BE2C (cell line): ENCODE measurements around the gene CEP85L.

Source experiments
- DNase-seq: peaks from one replicate; pipeline ENCODE4 v3.0.0-alpha.2; 2020
- H3K27me3 ChIP-seq: fragments of 250-450 bp; sonication (Bioruptor Pico); 2 replicates; pipeline ENCODE4 v1.5.1; 2020; ENCODE audit warnings: mild to moderate bottlenecking
- H3K36me3 ChIP-seq: fragments of 250-450 bp; sonication (Bioruptor Pico); 2 replicates; pipeline ENCODE4 v1.5.1; 2020; ENCODE audit warnings: mild to moderate bottlenecking
- H3K4me1 ChIP-seq: fragments of 250-450 bp; sonication (Bioruptor Pico); 2 replicates; pipeline ENCODE4 v1.5.1; 2020
- H3K4me3 ChIP-seq: 2 replicates; pipeline ENCODE4 v1.5.1; 2011; ENCODE audit warnings: low read depth, low read length
- H3K9me3 ChIP-seq: fragments of 250-450 bp; sonication (Bioruptor Pico); 2 replicates; pipeline ENCODE4 v1.5.1; 2020
- TF ChIP-seq, protein P1 (sequence below): IDR thresholded peaks from 2 replicates; pipeline ENCODE4 v1.5.1; 2012; ENCODE audit warnings: mild to moderate bottlenecking, low read depth, low read length

The CEP85L gene

DNA sequence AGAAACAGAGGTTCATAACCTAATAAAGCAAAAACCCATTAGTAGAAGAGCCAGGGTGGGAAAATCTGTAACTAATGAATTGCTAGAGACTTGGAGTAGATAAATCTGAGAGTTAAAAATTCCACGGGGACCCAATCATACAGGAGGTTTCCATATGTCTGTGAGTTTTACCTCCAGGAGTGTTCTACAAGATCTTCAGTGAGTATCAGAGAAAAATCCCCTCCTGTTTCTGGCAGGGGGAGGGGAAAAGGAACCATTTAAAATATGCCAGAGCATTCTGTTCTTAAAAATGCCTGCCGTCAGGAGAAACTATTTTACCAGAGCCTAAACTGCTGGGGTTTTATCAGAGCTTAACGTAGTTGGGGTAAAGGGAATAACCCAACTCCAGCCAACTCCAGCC lies 157.3 kb downstream of the CEP85L start:
- Histone ChIP-seq H3K9me3 (no peaks in the 10 kb centered on the region), H3K36me3 (peaks cover 4% of the 10 kb centered on the region), H3K4me1 (peaks cover 8% of the 10 kb centered on the region; the same call in 1 of the 2 replicates), H3K27me3 (no peaks in the 10 kb centered on the region), H3K4me3 (no peak overlapping the region)
- DNase-seq, result no peak
- TF ChIP-seq, protein P1, sequence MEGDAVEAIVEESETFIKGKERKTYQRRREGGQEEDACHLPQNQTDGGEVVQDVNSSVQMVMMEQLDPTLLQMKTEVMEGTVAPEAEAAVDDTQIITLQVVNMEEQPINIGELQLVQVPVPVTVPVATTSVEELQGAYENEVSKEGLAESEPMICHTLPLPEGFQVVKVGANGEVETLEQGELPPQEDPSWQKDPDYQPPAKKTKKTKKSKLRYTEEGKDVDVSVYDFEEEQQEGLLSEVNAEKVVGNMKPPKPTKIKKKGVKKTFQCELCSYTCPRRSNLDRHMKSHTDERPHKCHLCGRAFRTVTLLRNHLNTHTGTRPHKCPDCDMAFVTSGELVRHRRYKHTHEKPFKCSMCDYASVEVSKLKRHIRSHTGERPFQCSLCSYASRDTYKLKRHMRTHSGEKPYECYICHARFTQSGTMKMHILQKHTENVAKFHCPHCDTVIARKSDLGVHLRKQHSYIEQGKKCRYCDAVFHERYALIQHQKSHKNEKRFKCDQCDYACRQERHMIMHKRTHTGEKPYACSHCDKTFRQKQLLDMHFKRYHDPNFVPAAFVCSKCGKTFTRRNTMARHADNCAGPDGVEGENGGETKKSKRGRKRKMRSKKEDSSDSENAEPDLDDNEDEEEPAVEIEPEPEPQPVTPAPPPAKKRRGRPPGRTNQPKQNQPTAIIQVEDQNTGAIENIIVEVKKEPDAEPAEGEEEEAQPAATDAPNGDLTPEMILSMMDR, result no peak

DNA sequence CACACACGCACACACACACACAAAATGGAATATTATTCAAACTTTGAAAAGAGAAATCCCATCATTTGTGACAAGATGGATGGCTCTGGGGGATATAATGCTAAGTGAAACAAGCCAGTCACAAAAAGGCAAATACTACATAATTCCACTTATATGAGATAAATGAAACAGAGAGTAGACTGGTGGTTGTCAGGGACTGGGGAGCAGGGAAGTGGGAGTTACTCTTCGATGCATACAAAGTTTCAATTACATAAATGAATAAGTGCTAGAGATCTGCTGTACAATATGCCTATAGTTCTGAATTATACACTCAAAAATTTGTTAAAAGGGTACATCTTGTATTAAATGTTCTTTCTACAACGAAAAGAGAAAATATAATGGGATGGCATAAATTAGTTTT lies 161.4 kb downstream of the CEP85L start:
- Histone ChIP-seq H3K27me3 (no peaks in the 10 kb centered on the region), H3K36me3 (no peaks in the 10 kb centered on the region; the same call in none of the 2 replicates), H3K4me3 (no peak overlapping the region), H3K4me1 (peaks cover 8% of the 10 kb centered on the region; the same call in 1 of the 2 replicates), H3K9me3 (no peaks in the 10 kb centered on the region)
- TF ChIP-seq, protein P1, result no peak
- no peak for DNase-seq

DNA sequence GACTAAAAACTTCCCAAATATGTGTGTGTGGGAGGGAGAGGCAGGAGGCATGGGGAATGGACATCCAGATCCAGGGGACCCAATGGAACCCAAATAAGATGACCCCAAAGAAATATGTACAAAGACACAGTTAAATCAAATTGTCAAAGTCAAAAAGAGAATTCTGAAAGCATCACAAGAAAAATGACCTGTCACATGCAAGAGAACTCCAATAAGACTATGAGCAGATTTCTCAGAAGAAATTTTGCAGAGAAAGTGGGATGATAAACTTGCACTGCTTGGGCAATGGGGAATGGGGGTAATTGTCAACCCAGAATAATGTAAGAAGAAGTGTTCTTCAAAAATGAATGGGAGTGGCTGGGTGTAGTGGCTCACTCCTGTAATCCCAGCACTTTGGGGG lies 162.8 kb downstream of the CEP85L start:
- H3K4me3 ChIP-seq, result no peak overlapping the region
- H3K4me1 ChIP-seq, result no peaks in the 10 kb centered on the region
- DNase-seq, result no peak
- H3K27me3 ChIP-seq, result no peaks in the 10 kb centered on the region; the same call in 1 of the 2 replicates
- TF ChIP-seq, protein P1, result no peak
- H3K9me3 ChIP-seq, result no peaks in the 10 kb centered on the region
- H3K36me3 ChIP-seq, result no peaks in the 10 kb centered on the region; the same call in none of the 2 replicates

DNA sequence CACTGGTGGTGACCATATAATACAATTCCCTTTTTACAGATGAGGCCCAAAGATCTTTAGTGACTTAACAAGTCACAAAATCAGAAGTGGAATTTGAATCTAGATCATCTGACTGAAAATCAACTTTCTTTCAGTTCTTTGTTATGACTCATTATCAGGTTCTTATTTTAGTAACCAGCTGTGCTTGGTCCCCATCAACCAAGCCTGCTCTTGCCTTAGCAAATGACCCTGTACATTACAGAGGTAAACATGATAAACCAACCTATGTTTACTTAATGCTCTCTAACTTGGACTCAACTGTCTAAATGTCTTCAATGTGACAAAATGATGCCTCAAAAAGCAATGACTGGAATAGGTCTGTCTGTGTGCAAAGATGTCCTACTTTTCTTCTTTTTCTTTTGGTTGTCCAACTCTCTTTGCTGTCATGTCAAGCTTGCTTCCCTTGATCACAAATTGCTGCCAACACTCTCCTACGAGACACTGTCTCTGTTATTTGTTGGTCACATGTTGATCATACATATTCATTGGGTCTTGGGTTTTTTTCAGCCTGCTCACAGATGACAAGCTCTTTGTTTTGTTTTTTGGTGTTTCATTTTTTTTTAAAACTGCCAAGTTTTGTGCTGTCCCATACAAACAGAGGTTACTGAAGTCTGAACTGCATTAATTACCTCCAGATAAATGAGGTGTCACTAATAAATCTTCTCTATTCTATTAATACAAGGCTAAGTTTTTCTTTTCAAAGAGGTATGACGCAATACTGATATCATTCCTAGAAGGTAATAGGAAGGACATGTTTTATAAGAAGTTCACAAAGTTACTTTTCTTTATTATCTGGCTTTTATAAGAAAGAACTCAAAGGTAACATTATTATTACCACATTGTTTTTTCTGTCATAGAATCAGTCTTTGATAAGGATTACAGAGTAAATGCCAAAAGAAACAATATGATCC lies 165.5 kb downstream of the CEP85L start:
- H3K9me3 ChIP-seq, result no peaks in the 10 kb centered on the region
- peaks cover 9% of the 10 kb centered on the region for H3K36me3 ChIP-seq
- no peak for DNase-seq
- TF ChIP-seq, protein P1, result no peak
- H3K4me3 ChIP-seq, result no peak overlapping the region
- no peaks in the 10 kb centered on the region; the same call in 1 of the 2 replicates for H3K27me3 ChIP-seq
- H3K4me1 ChIP-seq, result no peaks in the 10 kb centered on the region

DNA sequence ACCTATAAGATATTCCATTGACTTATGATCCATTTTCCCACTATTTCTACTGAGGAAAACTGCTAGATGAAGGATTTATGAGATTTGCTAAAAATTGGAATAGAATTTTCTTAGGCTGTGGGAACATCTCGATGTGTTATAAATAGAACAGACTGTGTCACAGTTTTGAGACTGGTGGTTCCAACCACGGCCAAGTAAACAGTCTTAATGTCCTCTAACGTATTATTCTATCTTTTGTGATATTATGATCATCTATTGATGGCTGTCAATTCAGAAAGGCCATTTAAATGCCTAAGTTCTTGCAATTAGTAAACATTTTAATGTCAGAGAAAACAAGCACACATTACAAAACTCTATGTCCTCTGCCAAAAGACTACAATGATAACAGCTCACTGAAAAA lies 174.8 kb downstream of the CEP85L start:
- H3K36me3 ChIP-seq, result peaks cover 5% of the 10 kb centered on the region
- no peaks in the 10 kb centered on the region for H3K27me3 ChIP-seq
- no peak for DNase-seq
- H3K4me1 ChIP-seq, result no peaks in the 10 kb centered on the region
- H3K9me3 ChIP-seq, result no peaks in the 10 kb centered on the region
- no peak overlapping the region for H3K4me3 ChIP-seq
- TF ChIP-seq, protein P1, result no peak

DNA sequence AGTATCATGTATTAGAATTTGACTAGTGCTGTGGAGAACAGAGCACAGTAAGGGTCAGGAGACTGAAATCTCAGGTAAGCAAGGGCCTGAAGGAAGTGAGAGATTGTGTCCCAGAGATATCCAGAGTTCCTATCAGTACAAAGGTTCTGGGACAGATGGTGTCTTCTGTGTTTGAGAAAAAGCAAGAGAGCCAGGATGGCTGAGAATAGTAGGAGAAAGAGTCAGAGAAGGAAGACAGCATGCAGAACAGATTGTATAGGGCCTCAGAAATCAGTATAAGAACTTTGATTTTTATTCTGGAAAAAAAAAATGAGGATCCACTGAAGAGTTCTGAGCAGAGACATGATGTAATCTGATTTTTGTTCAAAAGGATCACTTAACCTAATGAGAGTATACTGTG lies 178.1 kb downstream of the CEP85L start:
- TF ChIP-seq, protein P1, result no peak
- no peak for DNase-seq
- H3K9me3 ChIP-seq, result no peaks in the 10 kb centered on the region

More for the DNA sequence above, 178.1 kb downstream of the CEP85L start:
- peaks cover 2% of the 10 kb centered on the region; the same call in 1 of the 2 replicates for H3K36me3 ChIP-seq
- H3K4me1 ChIP-seq, result peaks cover 6% of the 10 kb centered on the region; the same call in 1 of the 2 replicates
- H3K27me3 ChIP-seq, result no peaks in the 10 kb centered on the region
- no peak overlapping the region for H3K4me3 ChIP-seq
